ENCODE data around the gene RRM2.
A peak's percentile ranks its signal among the peaks of the same experiment; 100 is the strongest.

Gene RRM2

GRCh38 chr2:10122500-10123280, at the start of gene RRM2:
TSS of gene RRM2 (plus strand) at chr2:10122739. CDS start at chr2:10122799, 60 bp downstream.
- peak; percentile 97 for DNase-seq

- no peak for DNase-seq
Observed at GRCh38 chr2:10073706-10074105, 48.8 kb upstream of the RRM2 start.

- no peak for DNase-seq
Observed at GRCh38 chr2:10075101-10075500, 47.4 kb upstream of the RRM2 start.

- DNase-seq: no peak
Observed at GRCh38 chr2:10075571-10076209, 46.8 kb upstream of the RRM2 start.

- no peak for DNase-seq
Observed at GRCh38 chr2:10076511-10076910, 46.0 kb upstream of the RRM2 start.

- no peak for DNase-seq
Observed at GRCh38 chr2:10076988-10077527, 45.5 kb upstream of the RRM2 start.

- DNase-seq: peak; percentile 58
Observed at GRCh38 chr2:10078001-10078400, 44.5 kb upstream of the RRM2 start.

- no peak for DNase-seq
Observed at GRCh38 chr2:10078704-10079265, 43.8 kb upstream of the RRM2 start.

GRCh38 chr2:10079266-10079869, 43.2 kb upstream of the RRM2 start:
- no peak for DNase-seq

GRCh38 chr2:10079870-10080535, 42.5 kb upstream of the RRM2 start, which contains the start of gene CYS1:
TSS of gene CYS1 (minus strand) at chr2:10080411. CDS start at chr2:10080223, 188 bp downstream.
- DNase-seq: no peak

- DNase-seq: no peak
Observed at GRCh38 chr2:10080536-10081304, 41.8 kb upstream of the RRM2 start.

GRCh38 chr2:10083046-10083445, 39.5 kb upstream of the RRM2 start:
- DNase-seq: no peak

GRCh38 chr2:10083692-10084211, 38.8 kb upstream of the RRM2 start:
- no peak for DNase-seq

- no peak for DNase-seq
Observed at GRCh38 chr2:10084223-10084865, 38.2 kb upstream of the RRM2 start.

- DNase-seq: no peak
Observed at GRCh38 chr2:10085043-10085667, 37.4 kb upstream of the RRM2 start.

- DNase-seq: no peak
Observed at GRCh38 chr2:10085668-10086059, 36.9 kb upstream of the RRM2 start.

GRCh38 chr2:10086950-10087349, 35.6 kb upstream of the RRM2 start:
- no peak for DNase-seq

GRCh38 chr2:10087360-10087759, 35.2 kb upstream of the RRM2 start:
- DNase-seq: no peak

GRCh38 chr2:10089565-10090190, 32.9 kb upstream of the RRM2 start:
- no peak for DNase-seq

Measured in RPMI8226 (cell line).